GM19193 (cell line): ENCODE measurements around the gene IFT88.

ENCODE experiments used
- POLR2A ChIP-seq: IDR thresholded peaks from 4 replicates; pipeline ENCODE4 v1.6.1; 2011; ENCODE audit not compliant: insufficient read depth, insufficient read length; ENCODE audit errors: extremely low read depth

Gene IFT88

GRCh38 chr13:20728579-20729311 lies 161.8 kb downstream of the IFT88 start:
- TF ChIP-seq POLR2A, result no peak

- TF ChIP-seq POLR2A, result no peak
Measured at GRCh38 chr13:20729633-20730585, 163.0 kb downstream of the IFT88 start.

- TF ChIP-seq POLR2A, result no peak
Measured at GRCh38 chr13:20738616-20739015, 171.7 kb downstream of the IFT88 start.

- no peak for TF ChIP-seq POLR2A
Measured at GRCh38 chr13:20740021-20740420, 173.1 kb downstream of the IFT88 start.
